C1 segment of cervical spinal cord (tissue), 14 donors: Measurements from ENCODE around the gene DCHS1.

Experiments
- DNase-seq, 14 donors: peaks; one replicate each; lab custom pipeline; 2025; lab: John Stamatoyannopoulos, UW

The DCHS1 gene

GRCh38 chr11:6596239-6596877 is 59.3 kb downstream of the DCHS1 start:
- peak in 3 of 14 donors; percentile 14 to 58 (median 27) for DNase-seq

GRCh38 chr11:6594142-6594768 is 61.4 kb downstream of the DCHS1 start:
- no peak for DNase-seq

DNA sequence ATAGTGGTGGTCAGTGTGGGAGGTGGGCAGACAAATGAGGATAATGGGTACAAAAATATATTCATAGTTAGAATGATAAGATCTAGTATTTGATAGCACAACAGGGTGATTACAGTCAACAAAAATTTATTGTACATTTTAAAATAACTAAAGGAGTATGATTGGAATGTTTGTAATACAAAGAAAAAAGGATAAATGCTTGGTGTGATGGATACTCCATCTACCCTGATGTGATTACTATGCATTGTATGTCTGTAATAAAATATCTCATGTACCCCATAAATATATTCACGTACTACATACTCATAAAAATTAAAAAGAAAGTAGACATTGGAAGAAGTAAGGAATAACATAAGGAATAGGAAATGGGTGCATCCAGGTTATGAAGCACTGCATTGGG is 67.6 kb downstream of the DCHS1 start:
- no peak for DNase-seq

DNA sequence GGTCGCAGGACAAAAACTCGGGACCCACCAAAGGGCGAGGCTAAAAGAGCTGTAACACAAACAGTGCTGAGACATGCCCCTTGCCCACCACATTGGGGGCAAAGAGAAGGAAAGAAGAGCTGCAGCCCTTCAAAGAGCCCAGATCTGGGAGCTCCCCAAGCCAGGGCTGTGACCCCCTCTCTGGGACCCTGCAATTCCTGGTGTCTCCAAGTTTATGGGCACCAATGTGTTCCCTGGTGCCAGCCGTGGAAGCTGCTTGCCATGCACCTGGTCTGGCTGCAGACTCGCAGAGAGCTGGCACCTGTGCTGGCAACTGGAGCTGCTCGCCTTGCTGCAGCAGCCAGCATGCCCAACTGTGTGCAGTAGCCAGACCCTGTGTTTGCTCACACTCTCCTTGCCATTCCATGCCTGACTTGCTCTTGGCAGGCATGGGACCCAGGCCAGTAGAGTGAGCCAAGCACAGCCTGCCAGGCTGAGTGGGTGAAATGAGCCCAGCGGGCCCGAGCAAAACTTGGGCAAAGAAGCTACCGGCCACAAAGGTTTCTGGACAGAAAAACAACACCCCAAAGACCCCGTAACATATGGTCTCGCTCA is 68.2 kb downstream of the DCHS1 start:
- DNase-seq: peak in 8 of 14 donors; percentile 27 to 87 (median 38)

GRCh38 chr11:6586434-6587359 is 68.9 kb downstream of the DCHS1 start:
- DNase-seq: peak in 1 of 14 donors; percentile 49

GRCh38 chr11:6584528-6584927 is 71.1 kb downstream of the DCHS1 start:
- DNase-seq: no peak

DNA sequence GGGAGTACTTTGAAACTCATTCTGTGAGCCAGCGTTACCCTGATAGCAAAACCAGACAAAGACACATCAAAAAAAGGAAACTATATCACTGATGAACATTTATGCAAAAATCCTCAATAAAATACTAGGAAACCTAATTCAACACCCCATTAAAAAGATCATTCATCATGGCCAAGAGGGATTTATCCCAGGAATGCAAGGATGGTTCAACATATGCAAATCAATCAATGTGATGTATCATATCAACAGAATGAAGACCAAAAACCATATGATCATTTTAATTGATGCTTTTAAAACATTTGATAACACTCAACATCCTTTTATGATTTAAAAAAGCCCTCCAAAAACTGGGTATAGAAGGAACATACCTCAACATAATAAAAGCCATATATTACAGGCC is 72.0 kb downstream of the DCHS1 start:
- DNase-seq: no peak

GRCh38 chr11:6579681-6580080 is 75.9 kb downstream of the DCHS1 start:
- no peak for DNase-seq

DNA sequence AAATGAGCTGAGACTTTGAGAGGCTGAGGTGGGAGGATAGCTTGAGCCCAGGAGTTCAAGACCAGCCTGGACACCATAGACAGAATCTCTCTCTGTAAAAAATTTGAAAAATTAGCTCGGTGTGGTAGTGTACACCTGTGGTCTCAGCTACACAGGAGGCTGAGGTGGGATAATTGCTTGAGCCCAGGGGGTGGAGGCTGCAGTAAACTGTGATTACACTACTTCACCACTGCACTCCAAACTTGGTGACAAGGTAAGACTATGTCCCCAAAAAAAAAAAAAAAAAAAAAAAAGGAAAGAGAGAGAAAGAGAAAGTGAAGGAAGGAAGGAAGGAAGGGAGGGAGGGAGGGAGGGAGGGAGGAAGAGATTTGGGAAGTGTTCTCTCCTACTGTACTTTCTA is 77.5 kb downstream of the DCHS1 start:
- no peak for DNase-seq

DNA sequence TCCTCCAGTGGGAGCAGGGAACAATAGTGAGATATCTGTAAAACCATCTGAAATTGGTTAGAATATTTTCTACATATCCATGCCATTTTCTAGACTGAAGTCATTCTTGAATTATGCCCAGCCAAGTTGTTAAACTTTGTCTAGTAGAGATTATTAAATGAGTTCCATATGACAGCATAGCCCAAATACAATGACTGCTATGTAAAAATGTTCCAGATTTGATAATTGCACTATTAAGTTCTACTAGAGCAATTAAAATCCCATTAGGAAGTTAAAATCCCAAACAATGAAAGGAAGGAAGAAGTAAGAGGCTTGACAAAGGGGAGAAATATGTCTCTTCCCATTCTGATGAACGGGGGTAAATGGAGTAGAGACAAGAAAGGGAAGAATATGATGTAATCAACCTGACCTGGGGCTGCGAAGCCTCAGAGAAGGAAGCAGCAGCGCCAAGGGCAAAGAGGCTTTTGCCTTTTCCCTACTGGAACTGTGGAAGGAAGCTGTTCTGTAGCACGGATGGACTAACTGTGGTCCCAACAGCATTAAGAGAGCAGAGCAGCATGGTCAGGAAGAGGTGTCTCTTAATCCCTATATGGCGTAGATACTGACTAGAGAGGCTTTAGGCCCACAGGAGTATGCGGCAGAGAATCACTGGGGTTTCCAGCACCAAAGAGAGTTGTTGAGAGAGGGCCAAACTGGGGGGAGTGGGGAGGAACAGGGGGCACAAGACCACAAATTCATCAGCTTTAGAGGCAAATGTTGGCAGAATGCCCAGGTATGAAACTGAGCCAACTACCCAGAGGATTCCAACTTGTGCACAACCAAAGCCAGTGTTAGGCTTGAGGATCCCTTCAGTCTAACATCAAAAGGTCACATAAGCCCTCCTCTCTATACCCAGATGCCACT is 78.9 kb downstream of the DCHS1 start:
- peak in 13 of 14 donors; percentile 20 to 86 (median 74) for DNase-seq

GRCh38 chr11:6574816-6575715 is 80.5 kb downstream of the DCHS1 start:
- no peak for DNase-seq

GRCh38 chr11:6572215-6572614 is 83.4 kb downstream of the DCHS1 start:
- no peak for DNase-seq

- no peak for DNase-seq
These were observed 84.1 kb downstream of the DCHS1 start for GRCh38 chr11:6571434-6572008.
